Erythroblast (primary cell): ENCODE measurements around the gene MRPS15.

Experiments used
- GATA1 ChIP-seq: IDR thresholded peaks from 2 replicates; pipeline ENCODE4 v1.6.1; 2011; ENCODE audit warnings: low read depth, mild to moderate bottlenecking, control low read depth, low read length, moderate library complexity
- POLR2A ChIP-seq: IDR thresholded peaks from 2 replicates; pipeline ENCODE4 v1.6.1; 2011; ENCODE audit warnings: mild to moderate bottlenecking, low read length

DNA sequence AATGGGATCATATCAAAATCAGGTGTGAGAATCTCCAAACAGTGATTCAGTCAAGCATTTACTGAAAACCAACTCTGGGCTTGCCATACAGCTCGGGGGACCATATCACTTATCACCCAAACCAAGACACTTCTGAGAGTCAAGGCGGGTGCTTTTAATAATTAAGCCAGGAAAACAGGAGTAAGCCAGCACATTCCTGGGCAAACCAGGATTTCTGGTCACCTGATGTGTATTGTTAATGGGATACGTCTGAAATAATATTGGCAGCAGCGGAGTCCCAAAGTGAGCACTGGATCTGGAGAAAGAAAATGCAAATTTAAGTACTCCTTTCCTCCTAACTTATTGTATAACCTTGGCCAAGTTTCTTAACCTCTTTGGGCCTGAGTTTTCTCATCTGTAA, 31.6 kb downstream of the MRPS15 start:
- TF ChIP-seq POLR2A (no peak), GATA1 (no peak)
